ENCODE measurements around the gene MYO1D.

The MYO1D gene

GRCh38 chr17:32496395-32497073 lies 380.4 kb downstream of the MYO1D start:
- no peak for DNase-seq

DNA sequence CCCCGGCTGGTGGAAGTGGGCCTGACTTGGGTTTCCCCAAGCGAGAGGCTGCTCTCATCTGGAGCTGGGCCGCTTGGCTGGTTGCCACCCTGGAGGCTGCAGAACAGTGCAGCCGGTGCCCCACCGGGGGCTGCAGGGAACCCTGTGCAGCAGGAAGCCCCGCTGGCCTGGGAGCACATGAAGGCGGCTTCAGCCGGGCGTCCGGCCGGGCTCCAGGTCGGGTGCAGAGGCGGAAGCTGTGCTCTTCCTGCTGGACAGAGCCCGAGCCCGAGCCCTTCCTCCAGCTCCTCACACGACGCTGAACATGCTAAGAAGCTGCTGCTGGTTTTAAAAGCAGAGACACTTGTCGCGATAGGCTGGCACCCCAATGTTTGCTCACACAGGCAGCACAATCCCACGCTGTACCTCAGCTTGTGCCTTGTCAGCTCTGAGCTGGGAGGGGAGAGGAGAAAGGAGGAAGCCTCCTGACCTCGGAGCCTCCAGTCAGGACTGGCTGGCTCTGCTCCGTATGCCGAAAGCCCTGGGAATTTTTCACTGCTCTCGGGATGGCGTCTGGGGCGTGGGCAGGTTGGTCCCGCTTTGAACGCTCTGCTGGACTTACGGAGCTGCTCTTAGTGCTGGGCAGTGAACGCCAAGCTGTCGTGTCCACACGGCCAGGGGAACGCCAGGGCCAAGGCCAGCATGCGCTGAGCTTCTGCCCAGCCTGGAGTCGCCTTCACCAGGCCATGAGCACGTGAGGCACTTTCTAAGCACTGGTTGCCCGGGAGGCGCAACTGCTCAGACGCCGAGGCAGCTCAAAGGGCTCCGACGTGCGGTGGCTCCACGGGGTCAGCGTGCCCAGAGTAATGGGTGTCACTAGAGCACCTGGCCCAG lies 381.3 kb downstream of the MYO1D start:
- no peak for DNase-seq

DNA sequence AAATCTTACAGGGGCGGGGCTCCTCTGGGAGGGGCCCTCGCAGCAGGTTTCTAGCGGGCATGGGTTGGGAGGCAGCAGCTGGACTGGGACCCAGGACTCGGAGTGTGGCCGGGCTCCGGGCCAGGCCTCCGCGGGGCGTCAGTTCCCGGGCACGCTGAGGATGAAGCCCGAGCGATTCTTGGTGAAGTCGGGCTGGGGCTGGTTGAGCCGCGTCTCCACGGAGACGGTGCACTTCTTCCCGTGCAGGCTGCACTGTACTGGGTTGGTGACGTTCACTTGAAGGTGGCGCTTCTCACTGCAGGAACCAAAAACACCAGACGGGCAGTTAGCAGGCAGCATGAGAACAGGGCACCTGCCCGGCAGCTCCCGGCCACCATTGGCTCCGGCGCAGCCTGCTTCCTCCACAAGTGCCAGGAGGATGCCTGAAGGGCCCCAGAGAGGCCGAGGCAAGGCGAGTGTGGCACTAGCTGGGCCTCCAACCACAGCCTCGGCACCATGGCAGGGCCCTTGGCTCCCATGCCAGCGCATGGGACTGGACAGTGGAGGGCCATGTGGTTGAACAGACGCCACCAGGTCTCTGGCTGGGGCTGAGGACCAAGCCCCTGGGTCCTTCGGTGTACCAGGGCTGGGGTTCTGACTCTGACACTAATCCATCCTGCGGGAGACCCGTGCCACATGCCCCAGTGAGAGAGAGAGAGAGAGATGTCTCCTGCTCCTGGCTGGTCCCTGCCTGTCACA lies 382.1 kb downstream of the MYO1D start:
- no peak for DNase-seq

DNA sequence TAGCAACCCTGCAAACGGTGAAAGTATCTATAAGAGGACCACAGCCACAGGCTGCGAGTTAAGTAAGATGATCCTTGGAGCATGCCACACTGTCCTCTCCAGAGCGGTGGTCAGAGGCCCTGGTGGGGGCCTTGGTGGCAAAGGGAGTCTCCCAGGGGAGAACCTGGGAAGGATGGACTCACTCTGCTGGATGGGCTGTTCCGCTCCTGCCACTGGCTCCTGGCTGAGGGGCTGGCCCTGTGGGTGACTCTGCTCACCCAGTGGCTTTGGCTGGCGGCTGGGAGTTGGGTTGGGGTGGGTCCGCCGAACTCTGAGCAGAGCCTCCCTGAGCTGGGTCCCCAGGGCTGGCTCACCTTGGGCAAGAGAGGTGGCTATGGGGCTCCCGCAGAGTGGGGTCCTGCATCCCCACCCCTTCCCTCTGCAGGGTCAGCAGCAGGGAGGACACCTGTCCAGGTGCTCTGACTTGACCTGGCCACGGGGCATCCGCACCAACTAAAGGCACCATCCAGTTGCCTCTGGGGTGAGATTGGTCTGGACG lies 382.9 kb downstream of the MYO1D start:
- DNase-seq, result no peak

GRCh38 chr17:32493571-32493970 lies 383.4 kb downstream of the MYO1D start:
- DNase-seq, result no peak

DNA sequence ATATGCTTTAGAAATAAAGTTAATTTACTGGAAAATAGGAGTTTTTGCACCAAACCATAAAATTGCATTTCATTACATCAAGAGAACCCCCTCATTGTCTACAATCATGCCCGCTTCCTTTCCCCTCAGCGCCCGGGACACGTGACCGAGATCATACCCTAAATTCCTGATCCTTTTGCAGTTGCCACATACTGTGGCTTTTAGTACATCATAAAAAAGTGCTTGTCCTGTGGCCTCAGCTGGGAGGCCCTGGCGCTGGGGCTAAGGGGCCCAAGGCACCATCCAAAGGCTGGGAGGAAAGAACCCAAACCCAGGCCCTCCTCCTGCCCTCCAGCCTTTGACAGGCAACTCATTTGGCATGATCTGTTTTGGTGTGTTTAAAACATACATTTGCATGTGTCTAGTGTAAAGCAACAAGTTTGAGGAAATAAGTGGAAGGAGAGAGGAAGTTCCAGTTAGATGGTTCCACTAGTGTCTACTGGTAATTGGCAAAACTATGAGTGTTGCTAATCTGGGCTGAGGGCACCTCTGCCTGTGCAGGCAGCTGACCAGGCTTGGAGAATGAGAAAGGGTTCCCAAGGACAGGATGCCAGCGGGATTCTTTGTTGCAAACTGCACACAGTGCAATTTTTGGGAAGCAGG lies 384.2 kb downstream of the MYO1D start:
- no peak for DNase-seq

GRCh38 chr17:32492264-32492589 lies 384.7 kb downstream of the MYO1D start:
- DNase-seq, result no peak

- peak; percentile 53 for DNase-seq
Observed at GRCh38 chr17:32491371-32492263, 385.3 kb downstream of the MYO1D start.

DNA sequence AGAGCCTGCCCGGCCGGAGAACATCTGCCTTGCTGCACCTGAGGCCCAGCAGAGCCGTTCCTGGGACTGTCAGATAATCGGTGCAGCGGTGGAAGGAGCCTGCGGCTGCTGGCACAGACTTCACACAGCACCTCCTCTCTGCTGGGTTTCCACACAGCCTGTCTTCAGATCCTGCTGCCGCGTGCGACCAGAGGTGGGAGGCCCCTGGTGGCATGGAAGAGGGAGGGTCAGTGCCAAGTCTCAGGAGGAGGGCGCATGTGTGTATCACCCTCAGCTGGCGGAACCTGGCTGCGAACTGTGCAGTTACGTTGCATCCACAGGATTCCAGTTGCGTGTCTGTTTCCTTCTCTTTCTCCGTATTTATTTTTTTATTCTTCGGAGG lies 386.8 kb downstream of the MYO1D start:
- no peak for DNase-seq

DNA sequence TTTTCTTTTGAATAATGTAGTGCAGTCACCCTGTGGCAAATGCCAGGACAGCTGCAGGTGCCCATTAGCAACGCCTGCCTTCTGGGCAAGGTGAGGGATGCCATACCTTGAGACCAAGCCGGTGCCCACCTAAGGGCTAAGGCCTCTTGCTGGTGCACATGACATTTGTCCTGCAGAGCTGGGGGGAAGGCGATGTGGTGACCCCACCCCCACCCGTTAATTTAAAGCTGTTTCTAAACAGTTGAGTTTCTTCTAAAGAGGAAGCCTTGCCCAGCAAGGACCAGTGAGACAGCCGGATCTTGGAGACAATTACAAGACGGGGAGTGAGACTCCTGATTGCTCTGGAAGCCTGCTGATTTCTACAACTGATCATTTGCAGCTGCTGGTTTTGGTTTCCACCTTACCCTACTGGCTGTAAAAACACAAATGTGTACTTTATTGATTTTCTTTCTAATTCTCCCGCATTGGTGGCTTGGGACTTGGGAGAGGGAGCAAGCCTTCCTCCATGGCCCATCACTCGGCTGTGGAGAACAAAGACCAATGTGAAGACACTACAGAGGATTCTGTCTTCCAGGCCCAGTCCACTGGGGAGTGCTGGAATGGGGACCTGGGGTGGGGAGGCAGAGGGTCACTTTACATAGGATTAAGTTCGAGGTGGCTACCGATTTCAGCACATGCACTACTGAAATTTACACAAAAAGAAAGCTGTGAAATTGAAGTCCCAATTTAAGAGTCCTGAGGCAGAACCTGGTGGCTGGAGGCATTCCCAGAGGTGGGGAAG lies 387.4 kb downstream of the MYO1D start:
- no peak for DNase-seq

GRCh38 chr17:32488604-32489180 lies 388.2 kb downstream of the MYO1D start:
- DNase-seq, result no peak

DNA sequence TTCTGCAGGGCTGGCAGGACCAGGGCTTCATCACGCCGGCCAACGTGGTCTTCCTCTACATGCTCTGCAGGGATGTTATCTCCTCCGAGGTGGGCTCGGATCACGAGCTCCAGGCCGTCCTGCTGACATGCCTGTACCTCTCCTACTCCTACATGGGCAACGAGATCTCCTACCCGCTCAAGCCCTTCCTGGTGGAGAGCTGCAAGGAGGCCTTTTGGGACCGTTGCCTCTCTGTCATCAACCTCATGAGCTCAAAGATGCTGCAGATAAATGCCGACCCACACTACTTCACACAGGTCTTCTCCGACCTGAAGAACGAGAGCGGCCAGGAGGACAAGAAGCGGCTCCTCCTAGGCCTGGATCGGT lies 388.8 kb downstream of the MYO1D start:
- no peak for DNase-seq

GRCh38 chr17:32487473-32488176 lies 389.3 kb downstream of the MYO1D start:
- no peak for DNase-seq

DNA sequence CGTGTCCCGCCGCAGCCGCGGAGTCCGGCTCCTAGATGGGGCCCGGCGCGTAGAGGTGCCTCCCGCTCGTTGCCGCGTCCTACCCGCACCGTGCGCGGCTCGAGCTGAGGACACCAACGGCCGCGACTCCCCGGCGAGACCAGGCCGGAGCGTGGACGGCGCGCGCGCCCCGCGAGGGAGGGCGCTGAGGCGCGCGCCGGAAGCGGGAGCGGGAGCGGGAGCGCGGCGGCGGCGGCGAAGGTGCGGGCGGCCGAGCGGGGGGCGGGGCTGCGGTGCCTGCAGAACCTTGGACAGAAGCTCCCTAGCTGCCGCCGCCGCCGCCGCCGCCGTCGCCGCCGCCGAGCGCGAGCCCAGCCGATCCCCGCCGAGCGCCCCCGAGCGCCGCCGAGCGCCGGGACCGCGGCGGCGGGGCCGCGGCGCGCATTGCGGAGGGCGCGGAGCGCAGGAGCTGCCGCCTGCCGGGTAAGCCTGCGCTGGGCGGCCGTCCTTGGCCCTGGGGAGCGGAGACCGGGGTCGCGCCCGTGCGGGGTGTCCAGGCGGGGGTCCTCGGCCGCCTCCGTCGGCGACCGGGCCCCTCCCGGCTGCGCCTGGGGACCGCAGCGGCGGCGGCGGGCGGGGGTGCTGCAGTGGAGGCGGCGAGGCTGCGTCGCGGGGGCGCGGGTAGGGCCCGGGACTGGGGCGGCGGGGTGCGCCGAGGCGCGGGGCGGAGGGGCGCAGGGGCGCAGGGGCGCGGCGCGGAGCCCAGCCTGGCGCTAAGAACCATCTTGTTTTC lies 390.0 kb downstream of the MYO1D start, which contains the start of gene CDK5R1:
CDK5R1 (plus strand) TSS at position 293 of the 772 bp plus-strand sequence. CDS start 628 bp downstream, outside the sequence.
- peak; percentile 88 for DNase-seq

DNA sequence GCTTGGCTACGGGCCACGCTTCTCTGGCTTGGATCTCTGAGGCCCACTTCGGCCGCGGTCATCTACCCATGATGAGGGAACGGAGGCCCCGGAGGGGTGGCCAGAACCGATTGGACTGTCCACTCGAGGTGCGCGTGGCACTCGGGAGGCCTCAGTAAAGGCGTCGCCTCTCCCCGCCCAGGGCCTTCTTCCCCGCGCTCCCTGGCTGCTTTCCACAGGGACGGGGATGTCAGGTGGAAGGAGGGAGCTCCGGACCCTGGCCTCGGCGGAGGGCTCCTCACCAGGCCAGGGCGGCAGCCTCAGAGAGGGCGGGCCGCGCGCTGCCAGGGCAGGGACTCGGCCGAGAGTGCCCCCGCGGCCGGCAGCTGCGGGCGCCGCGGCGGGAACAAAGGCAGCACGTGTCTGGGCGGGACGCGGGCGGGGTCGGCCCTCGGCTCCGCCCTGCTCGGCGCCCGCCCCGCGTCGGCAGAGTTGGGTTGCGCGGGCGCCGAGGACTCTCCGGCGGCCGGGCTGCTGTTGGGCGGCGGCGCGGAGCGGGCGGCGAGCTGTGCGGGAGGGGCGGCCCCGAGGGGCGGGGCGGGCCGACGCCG lies 390.7 kb downstream of the MYO1D start:
- peak; percentile 85 for DNase-seq

DNA sequence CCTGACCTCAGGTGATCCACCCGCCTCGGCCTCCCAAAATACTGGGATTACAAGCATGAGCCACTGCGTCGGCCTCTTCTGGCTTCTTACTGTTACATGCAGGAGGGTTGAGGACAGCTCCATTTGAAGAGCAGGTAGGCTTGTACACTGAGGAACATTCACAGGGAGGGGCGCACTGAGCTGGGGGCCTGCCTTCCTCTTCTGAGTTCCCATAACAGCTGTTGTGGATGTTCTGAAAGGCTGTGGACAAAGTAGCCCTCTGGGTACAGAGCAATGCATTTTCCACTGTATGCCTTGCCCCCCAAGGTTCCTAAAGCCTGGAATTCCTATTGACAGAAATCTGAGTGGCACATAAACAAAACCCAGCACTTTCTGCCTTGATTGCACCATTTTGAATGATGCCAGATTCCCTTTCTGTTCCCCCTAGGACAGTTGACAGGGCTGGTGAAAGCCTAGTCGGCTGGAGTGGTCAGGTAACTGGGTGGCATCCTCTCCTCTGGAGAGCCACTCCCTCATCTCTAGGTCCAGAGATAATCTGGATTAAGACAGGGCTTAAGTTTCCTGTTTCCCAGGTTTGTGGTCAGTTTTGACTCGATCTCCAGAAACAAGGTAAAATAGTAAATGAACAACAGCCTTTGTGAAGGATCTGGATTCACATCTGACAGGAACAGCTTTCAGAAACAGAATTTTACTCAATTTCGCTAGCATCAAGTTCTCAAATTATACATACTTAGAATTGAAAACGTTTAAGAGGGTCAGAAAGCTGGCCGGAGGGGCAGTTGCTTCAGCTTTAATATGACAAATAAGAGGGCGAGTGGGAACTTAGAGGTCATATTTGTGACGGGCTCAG lies 391.4 kb downstream of the MYO1D start:
- no peak for DNase-seq

DNA sequence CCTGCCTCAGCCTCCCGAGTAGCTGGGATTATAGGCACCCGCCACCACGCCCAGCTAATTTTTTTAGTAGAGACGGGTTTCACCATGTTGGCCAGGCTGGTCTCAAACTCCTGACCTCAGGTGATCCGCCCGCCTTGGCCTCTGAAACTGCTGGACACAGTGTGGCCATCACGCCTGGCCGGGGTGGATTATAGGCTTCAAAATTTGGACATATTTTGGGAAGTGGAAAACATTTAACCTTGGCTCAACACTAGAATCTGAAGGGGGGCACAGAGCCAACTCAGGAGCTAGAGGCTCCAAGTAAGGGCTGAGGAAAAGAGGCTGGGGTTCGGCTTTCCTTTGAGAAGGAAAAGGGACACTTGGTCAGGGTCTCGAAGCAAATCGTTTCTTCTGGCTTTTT lies 392.3 kb downstream of the MYO1D start:
- no peak for DNase-seq

GRCh38 chr17:32484041-32484461 lies 392.9 kb downstream of the MYO1D start:
- DNase-seq, result no peak
